Psoas muscle (tissue), 8 donors: ENCODE data around the gene EFCAB11. TPM values are rescaled to one million over a fixed set of nuclear protein-coding genes. Genes with fewer than 3 reads are reported as not detected.

Experiments
- ATAC-seq, 4 donors: fragments of 200-7000 bp; cut with Tn5 transposase; one replicate each; pipeline ENCODE4 v1.9.1; 2020; ENCODE audit warnings: moderate library complexity in 3 of 4, mild to moderate bottlenecking in 2 of 4
- DNase-seq, 2 donors: peaks; one replicate each; pipeline ENCODE4 v3.0.0-alpha.2; 2020
- H3K27ac ChIP-seq: fragments of 200-600 bp; one replicate; pipeline ENCODE4 v1.8.0; 2022
- H3K27me3 ChIP-seq, 3 donors: fragments of 200-600 bp in 1 of 3; one replicate each; pipeline versions ENCODE4 v1.6.1 to v1.8.0; 2013 to 2022; ENCODE audit warnings: low read length in 2 of 3, mild to moderate bottlenecking in 2 of 3, moderate library complexity in 1 of 3; ENCODE audit not compliant: insufficient read depth in 3 of 3
- H3K36me3 ChIP-seq, 2 donors: fragments of 200-600 bp in 1 of 2; one replicate each; pipeline versions ENCODE4 v1.6.1 to v1.8.0; 2013 to 2022; ENCODE audit warnings: low read depth in 1 of 2, mild to moderate bottlenecking in 1 of 2, moderate library complexity in 1 of 2; ENCODE audit not compliant: insufficient read depth in 1 of 2
- H3K4me1 ChIP-seq: fragments of 200-600 bp; one replicate; pipeline ENCODE4 v1.8.0; 2022
- H3K4me3 ChIP-seq: fragments of 200-600 bp; one replicate; pipeline ENCODE4 v1.8.0; 2022; ENCODE audit warnings: mild to moderate bottlenecking
- H3K9me3 ChIP-seq: fragments of 200-600 bp; one replicate; pipeline ENCODE4 v1.8.0; 2022
- CTCF ChIP-seq: fragments of 200-600 bp; IDR thresholded peaks from one replicate; pipeline ENCODE4 v1.8.0; 2022; ENCODE audit warnings: antibody characterized with exemption
- WGBS, 3 donors: extraction: QIAGEN DNeasy Blood & Tissue Kit; methylation state at CpG; one replicate each; pipeline versions ENCODE4 v1.1.6 to v1.1.7; 2013; 5-methylcytosine and 5-hydroxymethylcytosine counted together
- intact Hi-C, 2 donors: fragments of 100-400 bp; cut with DNase I; formaldehyde crosslinking; loops; one replicate each; pipeline versions ENCODE4 v1.11.0 to v1.14.2; 2022
- polyA plus RNA-seq, 3 donors: library from polyadenylated mRNA; stranded (reverse); fragments of 200-250 nt; gene quantifications; one replicate each; pipeline ENCODE4 v1.2.3, GENCODE V29; 2013
- total RNA-seq, 4 donors: library from RNA; stranded (reverse); fragmentation: NEBNext Ultra II Directional in 2 of 4; extraction: Animal tissue kit (Norgen Biotek cat#: 25700) in 2 of 4; gene quantifications; one replicate each; pipeline versions ENCODE4 v1.2.1 to v1.2.4, GENCODE V29; 2021 to 2023
- donor health status: healthy with polysubstance abuse.
- donor health status: DM: no; HTN: no; CAD: no; lungs with moderate emphysema.
- donor health status: Bipolar disorder and iron deficiency.
- donor health status: healthy.
- donor health status: DM: yes; HTN: yes; CAD: no.
- donor health status: DM: no; HTN: no; CAD: no.
- donor health status: DM: no; HTN: no; CAD: no.
- donor health status: DM: yes; HTN: yes; CAD: no.

Gene EFCAB11
- total and polyA plus RNA-seq, 7 donors = 0.59 to 5.3 (median 2.4) TPM

DNA sequence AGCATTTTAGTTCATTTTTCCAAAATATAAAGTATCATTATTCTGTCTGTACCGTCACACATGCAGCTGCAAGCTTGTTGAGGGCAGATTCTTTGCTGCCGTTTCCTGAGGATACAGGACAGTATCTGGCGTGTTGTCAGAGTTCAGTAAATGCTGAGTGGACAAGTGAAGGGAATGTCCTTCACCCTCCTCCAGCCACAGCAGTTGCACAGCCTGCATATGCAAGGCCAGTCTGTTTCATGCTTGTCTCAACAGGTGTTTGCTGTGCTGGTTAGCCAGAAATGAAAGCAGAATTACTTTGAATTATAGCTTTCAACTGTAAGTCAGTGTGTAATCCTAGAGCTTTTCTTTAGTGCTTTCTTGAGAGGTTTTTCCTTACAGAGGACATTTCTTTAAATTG, 37.7 kb upstream of the EFCAB11 start:
- Histone ChIP-seq H3K27ac (no peak overlapping the region), H3K9me3 (no peaks in the 10 kb centered on the region), H3K4me1 (no peaks in the 10 kb centered on the region), H3K4me3 (no peak overlapping the region), H3K27me3 (no peaks in the 10 kb centered on the region), H3K36me3 (peaks cover 0 to 82% of the 10 kb centered on the region in 2 donors)
- DNase-seq (no peak), ATAC-seq (no peak)
- no peak for TF ChIP-seq CTCF
- 64 to 80% (median 69%) methylated on average over 3 of the region's 3 CpGs for WGBS, 3 donors
- intact Hi-C loops = no loop called here

DNA sequence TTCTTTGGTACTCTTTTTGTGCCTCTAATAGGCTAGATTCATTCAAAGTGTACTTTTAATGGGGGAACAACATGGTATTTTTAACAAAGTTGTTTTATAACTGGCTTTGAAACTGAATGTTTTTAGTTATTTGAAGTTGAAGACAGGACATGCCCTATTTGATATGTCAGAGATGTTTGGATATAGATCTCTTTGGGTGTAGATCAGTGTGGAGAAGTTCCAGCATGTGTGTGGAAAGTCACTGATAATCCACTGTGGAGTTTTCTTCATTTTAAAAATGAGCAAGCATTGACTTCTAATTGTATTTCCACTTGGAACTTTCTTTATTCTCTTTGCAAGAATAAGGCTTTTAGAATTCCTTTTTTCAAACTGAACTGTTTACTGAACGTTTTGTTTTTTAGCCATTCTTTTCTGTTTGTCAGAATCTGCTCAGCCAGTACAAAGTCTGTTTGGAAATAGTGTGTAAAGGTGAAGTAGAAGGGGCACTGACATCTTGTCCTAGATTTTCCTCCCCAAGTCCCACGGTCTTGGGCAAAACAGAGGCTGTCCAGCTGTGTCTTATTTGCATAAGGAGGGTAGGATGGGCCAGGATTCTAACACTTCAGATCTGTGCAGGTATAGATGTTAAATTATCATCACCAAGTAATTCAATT, 36.2 kb upstream of the EFCAB11 start:
- H3K27ac ChIP-seq = no peak overlapping the region
- no peaks in the 10 kb centered on the region for H3K4me1 ChIP-seq
- no peaks in the 10 kb centered on the region for H3K27me3 ChIP-seq
- no peak overlapping the region for H3K4me3 ChIP-seq
- ATAC-seq = no peak
- no peak for TF ChIP-seq CTCF
- DNase-seq = no peak
- intact Hi-C loops = no loop called here
- WGBS, 3 donors = 58 to 75% (median 60%) methylated on average over 2 of the region's 2 CpGs
- no peaks in the 10 kb centered on the region for H3K9me3 ChIP-seq
- H3K36me3 ChIP-seq = peaks cover 4 to 82% of the 10 kb centered on the region in 2 donors

DNA sequence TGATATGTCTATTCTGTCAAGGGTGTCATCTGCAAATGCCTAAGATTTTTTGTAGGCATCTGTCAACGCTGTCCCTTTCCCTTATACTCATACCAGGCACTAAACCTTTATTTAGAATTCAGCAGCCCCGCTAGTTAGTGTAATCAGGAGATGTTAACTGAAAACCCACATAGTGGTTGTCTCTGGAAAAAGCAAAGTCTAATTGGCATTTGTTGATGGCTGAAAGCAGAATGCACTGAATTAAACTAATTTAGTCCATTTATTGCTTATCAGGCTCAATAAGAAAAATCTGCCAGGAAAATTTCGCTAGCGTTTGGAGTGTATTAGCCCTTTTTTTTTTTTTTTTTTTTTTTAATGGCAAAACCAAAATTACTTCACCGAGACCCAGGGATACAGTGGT, 35.7 kb upstream of the EFCAB11 start:
- Histone ChIP-seq H3K36me3 (peaks cover 4 to 82% of the 10 kb centered on the region in 2 donors), H3K4me3 (no peak overlapping the region), H3K27me3 (no peaks in the 10 kb centered on the region), H3K9me3 (no peaks in the 10 kb centered on the region), H3K27ac (no peak overlapping the region), H3K4me1 (no peaks in the 10 kb centered on the region)
- WGBS, 3 donors = 95 to 96% (median 96%) methylated on average over 5 of the region's 5 CpGs
- DNase-seq (no peak), ATAC-seq (no peak)
- TF ChIP-seq CTCF = no peak
- intact Hi-C loops = no loop called here

- WGBS, 3 donors = 89 to 95% (median 94%) methylated on average over 5 of the region's 5 CpGs
- no peak for ATAC-seq
- Histone ChIP-seq H3K27ac (no peak overlapping the region), H3K4me1 (no peaks in the 10 kb centered on the region), H3K36me3 (peaks cover 4 to 76% of the 10 kb centered on the region in 2 donors), H3K9me3 (no peaks in the 10 kb centered on the region), H3K4me3 (no peak overlapping the region), H3K27me3 (no peaks in the 10 kb centered on the region)
- intact Hi-C loops = no loop called here
- TF ChIP-seq CTCF = no peak
- DNase-seq = no peak
Observed at GRCh38 chr14:89988787-89989186, 34.3 kb upstream of the EFCAB11 start.

- H3K27ac ChIP-seq = no peak overlapping the region
- DNase-seq (no peak), ATAC-seq (no peak)
- no peak for TF ChIP-seq CTCF
- H3K36me3 ChIP-seq = peaks cover 4 to 70% of the 10 kb centered on the region in 2 donors
- H3K27me3 ChIP-seq = no peaks in the 10 kb centered on the region
- H3K4me1 ChIP-seq = no peaks in the 10 kb centered on the region
- intact Hi-C loops = no loop called here
- no peaks in the 10 kb centered on the region for H3K9me3 ChIP-seq
- no peak overlapping the region for H3K4me3 ChIP-seq
Observed at GRCh38 chr14:89987161-89987475, 32.6 kb upstream of the EFCAB11 start.
